Uterus (tissue), 2 donors: ENCODE results near the gene DYDC2.

Experiments used
- POLR2A ChIP-seq, 2 donors: fragments of 450-650 bp; IDR thresholded peaks; one replicate each; pipeline ENCODE4 v1.6.1; 2016; ENCODE audit warnings: antibody characterized with exemption in 2 of 2, mild to moderate bottlenecking in 1 of 2, moderate library complexity in 1 of 2
- TF ChIP-seq, protein P1 (sequence below), 4 experiments: fragments of 200-600 bp in 2 of 4; fragments of 450-650 bp in 2 of 4; sonication (generic) in 2 of 4; IDR thresholded peaks; one replicate each; pipeline ENCODE4 v1.5.1; 2016 to 2019; ENCODE audit warnings: antibody characterized with exemption in 4 of 4, mild to moderate bottlenecking in 2 of 4, moderate library complexity in 1 of 4

GRCh38 chr10:80372675-80373074 lies 16.1 kb downstream of the DYDC2 start:
- TF ChIP-seq, protein P1, sequence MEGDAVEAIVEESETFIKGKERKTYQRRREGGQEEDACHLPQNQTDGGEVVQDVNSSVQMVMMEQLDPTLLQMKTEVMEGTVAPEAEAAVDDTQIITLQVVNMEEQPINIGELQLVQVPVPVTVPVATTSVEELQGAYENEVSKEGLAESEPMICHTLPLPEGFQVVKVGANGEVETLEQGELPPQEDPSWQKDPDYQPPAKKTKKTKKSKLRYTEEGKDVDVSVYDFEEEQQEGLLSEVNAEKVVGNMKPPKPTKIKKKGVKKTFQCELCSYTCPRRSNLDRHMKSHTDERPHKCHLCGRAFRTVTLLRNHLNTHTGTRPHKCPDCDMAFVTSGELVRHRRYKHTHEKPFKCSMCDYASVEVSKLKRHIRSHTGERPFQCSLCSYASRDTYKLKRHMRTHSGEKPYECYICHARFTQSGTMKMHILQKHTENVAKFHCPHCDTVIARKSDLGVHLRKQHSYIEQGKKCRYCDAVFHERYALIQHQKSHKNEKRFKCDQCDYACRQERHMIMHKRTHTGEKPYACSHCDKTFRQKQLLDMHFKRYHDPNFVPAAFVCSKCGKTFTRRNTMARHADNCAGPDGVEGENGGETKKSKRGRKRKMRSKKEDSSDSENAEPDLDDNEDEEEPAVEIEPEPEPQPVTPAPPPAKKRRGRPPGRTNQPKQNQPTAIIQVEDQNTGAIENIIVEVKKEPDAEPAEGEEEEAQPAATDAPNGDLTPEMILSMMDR (IDR thresholded peaks at IDR 0.05) = no peak
- TF ChIP-seq POLR2A (IDR thresholded peaks at IDR 0.05) = no peak
